Right lobe of liver (tissue), 4 donors: Measurements from ENCODE around the gene IL9.
"Not testable (repeated sequence)": the region's sequence is repeated elsewhere in the genome, so short reads cannot be mapped to it uniquely, and the experiment has no call there.

Experiments
- POLR2A ChIP-seq: fragments of 450-650 bp; IDR thresholded peaks from one replicate; pipeline ENCODE4 v1.6.1; 2017; ENCODE audit warnings: antibody characterized with exemption, mild to moderate bottlenecking
- TF ChIP-seq, protein P1 (sequence below), 4 donors: fragments of 200-600 bp in 3 of 4; fragments of 450-650 bp in 1 of 4; IDR thresholded peaks; one replicate each; pipeline versions ENCODE4 v1.5.1 to v1.8.0; 2016 to 2022; ENCODE audit warnings: antibody characterized with exemption in 4 of 4, mild to moderate bottlenecking in 2 of 4
- donor health status: DM: no; HTN: no; CAD: no.
- donor health status: DM: no; HTN: no; CAD: no.
- donor health status: DM: no; HTN: yes; CAD: no.

DNA sequence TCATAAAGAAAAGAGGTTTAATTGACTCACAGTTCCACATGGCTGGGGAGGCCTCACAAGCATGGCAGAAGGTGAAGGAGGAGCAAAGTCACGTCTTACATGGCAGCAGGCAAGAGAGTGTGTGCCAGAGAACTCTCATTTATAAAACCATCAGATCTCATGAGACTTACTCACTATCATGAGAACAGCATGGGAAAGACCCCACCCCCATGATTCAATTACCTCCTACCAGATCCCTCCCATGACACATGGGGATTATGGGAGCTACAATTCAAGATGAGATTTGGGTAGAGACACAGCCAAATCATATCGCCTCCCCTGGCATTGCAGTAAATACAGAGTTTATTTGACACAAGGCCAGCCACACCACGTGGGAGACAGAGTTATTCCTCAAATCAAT is 36.5 kb downstream of the IL9 start:
- TF ChIP-seq, protein P1, sequence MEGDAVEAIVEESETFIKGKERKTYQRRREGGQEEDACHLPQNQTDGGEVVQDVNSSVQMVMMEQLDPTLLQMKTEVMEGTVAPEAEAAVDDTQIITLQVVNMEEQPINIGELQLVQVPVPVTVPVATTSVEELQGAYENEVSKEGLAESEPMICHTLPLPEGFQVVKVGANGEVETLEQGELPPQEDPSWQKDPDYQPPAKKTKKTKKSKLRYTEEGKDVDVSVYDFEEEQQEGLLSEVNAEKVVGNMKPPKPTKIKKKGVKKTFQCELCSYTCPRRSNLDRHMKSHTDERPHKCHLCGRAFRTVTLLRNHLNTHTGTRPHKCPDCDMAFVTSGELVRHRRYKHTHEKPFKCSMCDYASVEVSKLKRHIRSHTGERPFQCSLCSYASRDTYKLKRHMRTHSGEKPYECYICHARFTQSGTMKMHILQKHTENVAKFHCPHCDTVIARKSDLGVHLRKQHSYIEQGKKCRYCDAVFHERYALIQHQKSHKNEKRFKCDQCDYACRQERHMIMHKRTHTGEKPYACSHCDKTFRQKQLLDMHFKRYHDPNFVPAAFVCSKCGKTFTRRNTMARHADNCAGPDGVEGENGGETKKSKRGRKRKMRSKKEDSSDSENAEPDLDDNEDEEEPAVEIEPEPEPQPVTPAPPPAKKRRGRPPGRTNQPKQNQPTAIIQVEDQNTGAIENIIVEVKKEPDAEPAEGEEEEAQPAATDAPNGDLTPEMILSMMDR (IDR thresholded peaks at IDR 0.05), result not testable (repeated sequence)
- not testable (repeated sequence) for TF ChIP-seq POLR2A
